Psoas muscle (tissue), 8 donors: ENCODE data around the gene GRK5. TPM values are rescaled to one million over a fixed set of nuclear protein-coding genes. Genes with fewer than 3 reads are reported as not detected.

Experiments used
- ATAC-seq, 4 donors: fragments of 200-7000 bp; cut with Tn5 transposase; one replicate each; pipeline ENCODE4 v1.9.1; 2020; ENCODE audit warnings: moderate library complexity in 3 of 4, mild to moderate bottlenecking in 2 of 4
- DNase-seq, 2 donors: peaks; one replicate each; pipeline ENCODE4 v3.0.0-alpha.2; 2020
- H3K27ac ChIP-seq: fragments of 200-600 bp; one replicate; pipeline ENCODE4 v1.8.0; 2022
- H3K27me3 ChIP-seq, 3 donors: fragments of 200-600 bp in 1 of 3; one replicate each; pipeline versions ENCODE4 v1.6.1 to v1.8.0; 2013 to 2022; ENCODE audit warnings: low read length in 2 of 3, mild to moderate bottlenecking in 2 of 3, moderate library complexity in 1 of 3; ENCODE audit not compliant: insufficient read depth in 3 of 3
- H3K36me3 ChIP-seq, 2 donors: fragments of 200-600 bp in 1 of 2; one replicate each; pipeline versions ENCODE4 v1.6.1 to v1.8.0; 2013 to 2022; ENCODE audit warnings: low read depth in 1 of 2, mild to moderate bottlenecking in 1 of 2, moderate library complexity in 1 of 2; ENCODE audit not compliant: insufficient read depth in 1 of 2
- H3K4me1 ChIP-seq: fragments of 200-600 bp; one replicate; pipeline ENCODE4 v1.8.0; 2022
- H3K4me3 ChIP-seq: fragments of 200-600 bp; one replicate; pipeline ENCODE4 v1.8.0; 2022; ENCODE audit warnings: mild to moderate bottlenecking
- H3K9me3 ChIP-seq: fragments of 200-600 bp; one replicate; pipeline ENCODE4 v1.8.0; 2022
- CTCF ChIP-seq: fragments of 200-600 bp; IDR thresholded peaks from one replicate; pipeline ENCODE4 v1.8.0; 2022; ENCODE audit warnings: antibody characterized with exemption
- WGBS, 3 donors: extraction: QIAGEN DNeasy Blood & Tissue Kit; methylation state at CpG; one replicate each; pipeline versions ENCODE4 v1.1.6 to v1.1.7; 2013; 5-methylcytosine and 5-hydroxymethylcytosine counted together
- intact Hi-C, 2 donors: fragments of 100-400 bp; cut with DNase I; formaldehyde crosslinking; loops; one replicate each; pipeline versions ENCODE4 v1.11.0 to v1.14.2; 2022
- polyA plus RNA-seq, 3 donors: library from polyadenylated mRNA; stranded (reverse); fragments of 200-250 nt; gene quantifications; one replicate each; pipeline ENCODE4 v1.2.3, GENCODE V29; 2013
- total RNA-seq, 4 donors: library from RNA; stranded (reverse); fragmentation: NEBNext Ultra II Directional in 2 of 4; extraction: Animal tissue kit (Norgen Biotek cat#: 25700) in 2 of 4; gene quantifications; one replicate each; pipeline versions ENCODE4 v1.2.1 to v1.2.4, GENCODE V29; 2021 to 2023
- donor health status: healthy with polysubstance abuse.
- donor health status: DM: no; HTN: no; CAD: no; lungs with moderate emphysema.
- donor health status: Bipolar disorder and iron deficiency.
- donor health status: healthy.
- donor health status: DM: yes; HTN: yes; CAD: no.
- donor health status: DM: no; HTN: no; CAD: no.
- donor health status: DM: no; HTN: no; CAD: no.
- donor health status: DM: yes; HTN: yes; CAD: no.

GRK5 gene
- total and polyA plus RNA-seq, 7 donors = 7.0 to 15.5 (median 8.0) TPM

GRCh38 chr10:119368991-119369869 lies 161.9 kb downstream of the GRK5 start:
- Histone ChIP-seq H3K4me3 (peak overlapping the region; percentile 6), H3K27ac (peak overlapping the region; percentile 73), H3K36me3 (no peaks in the 10 kb centered on the region), H3K9me3 (no peaks in the 10 kb centered on the region), H3K4me1 (peaks cover 47% of the 10 kb centered on the region), H3K27me3 (peaks cover 0 to 5% (median 0%) of the 10 kb centered on the region in 3 donors)
- intact Hi-C loops = no loop called here
- 33 to 48% (median 37%) methylated on average over 21 of the region's 21 CpGs for WGBS, 3 donors
- ATAC-seq (peak in 1 of 4 donors; percentile 27), DNase-seq (no peak)
- TF ChIP-seq CTCF = no peak

GRCh38 chr10:119370111-119370741 lies 162.9 kb downstream of the GRK5 start:
- intact Hi-C loops = no loop called here
- Histone ChIP-seq H3K27ac (peak overlapping the region; percentile 73), H3K36me3 (no peaks in the 10 kb centered on the region), H3K9me3 (no peaks in the 10 kb centered on the region), H3K27me3 (peaks cover 0 to 5% (median 0%) of the 10 kb centered on the region in 3 donors), H3K4me1 (peaks cover 39% of the 10 kb centered on the region), H3K4me3 (peak overlapping the region; percentile 32)
- no peak for TF ChIP-seq CTCF
- peak in 1 of 2 donors; percentile 75 for DNase-seq
- peak in 1 of 4 donors; percentile 67 for ATAC-seq
- WGBS, 3 donors = 45 to 63% (median 55%) methylated on average over 16 of the region's 16 CpGs

- peak; percentile 81 to 85 for DNase-seq
- Histone ChIP-seq H3K4me1 (peaks cover 30% of the 10 kb centered on the region), H3K4me3 (peak overlapping the region; percentile 32), H3K27me3 (peaks cover 0 to 5% (median 0%) of the 10 kb centered on the region in 3 donors), H3K36me3 (no peaks in the 10 kb centered on the region), H3K9me3 (no peaks in the 10 kb centered on the region), H3K27ac (peak overlapping the region; percentile 73)
- ATAC-seq = peak; percentile 33 to 65 (median 48)
- 48 to 56% (median 49%) methylated on average over 24 of the region's 24 CpGs for WGBS, 3 donors
- intact Hi-C loops = no loop called here
- TF ChIP-seq CTCF = no peak
Measured at GRCh38 chr10:119370972-119371703, 163.8 kb downstream of the GRK5 start.

GRCh38 chr10:119371704-119372663 lies 164.6 kb downstream of the GRK5 start:
- no peak for TF ChIP-seq CTCF
- ATAC-seq (no peak), DNase-seq (no peak)
- H3K4me3 ChIP-seq = no peak overlapping the region
- H3K27me3 ChIP-seq = peaks cover 0 to 5% (median 0%) of the 10 kb centered on the region in 3 donors
- peaks cover 24% of the 10 kb centered on the region for H3K4me1 ChIP-seq
- WGBS, 3 donors = 80 to 88% (median 82%) methylated on average over 7 of the region's 7 CpGs
- H3K36me3 ChIP-seq = no peaks in the 10 kb centered on the region
- no peaks in the 10 kb centered on the region for H3K9me3 ChIP-seq
- intact Hi-C loops = no loop called here
- peak overlapping the region; percentile 73 for H3K27ac ChIP-seq
